HG03196 (cell line): ENCODE data around the gene TSHR.
"Not testable (repeated sequence)": the region's sequence is repeated elsewhere in the genome, so short reads cannot be mapped to it uniquely, and the experiment has no call there.

ENCODE experiments used
- ATAC-seq: cut with Tn5 transposase; IDR thresholded peaks from one replicate; pipeline ENCODE4 v1.9.1; 2021; ENCODE audit not compliant: unreplicated experiment

Gene TSHR

GRCh38 chr14:80948291-80948690 is 7.1 kb upstream of the TSHR start:
- ATAC-seq, result no peak

GRCh38 chr14:80951491-80951890 is 3.9 kb upstream of the TSHR start:
- ATAC-seq, result no peak

GRCh38 chr14:80953211-80953610 is 2.2 kb upstream of the TSHR start:
- ATAC-seq, result not testable (repeated sequence)

GRCh38 chr14:80954687-80955299 is 628 bp upstream of the TSHR start:
- ATAC-seq, result no peak

- no peak for ATAC-seq
Measured at GRCh38 chr14:80956102-80956501, 681 bp downstream of the TSHR start.

GRCh38 chr14:80956922-80957321 is 1.5 kb downstream of the TSHR start:
- no peak for ATAC-seq

- ATAC-seq, result no peak
Measured at GRCh38 chr14:80957613-80958012, 2.2 kb downstream of the TSHR start.

- ATAC-seq, result no peak
Measured at GRCh38 chr14:80958226-80958625, 2.8 kb downstream of the TSHR start.

GRCh38 chr14:80958939-80959338 is 3.5 kb downstream of the TSHR start:
- ATAC-seq, result no peak

GRCh38 chr14:80959496-80959895 is 4.1 kb downstream of the TSHR start:
- peak; percentile 98 for ATAC-seq

GRCh38 chr14:80965037-80965436 is 9.6 kb downstream of the TSHR start:
- no peak for ATAC-seq

- no peak for ATAC-seq
Measured at GRCh38 chr14:80973931-80974641, 18.7 kb downstream of the TSHR start.

- ATAC-seq, result no peak
Measured at GRCh38 chr14:80974679-80975078, 19.3 kb downstream of the TSHR start.

GRCh38 chr14:80977221-80977620 is 21.8 kb downstream of the TSHR start:
- no peak for ATAC-seq

- no peak for ATAC-seq
Measured at GRCh38 chr14:80978403-80978802, 23.0 kb downstream of the TSHR start.

- ATAC-seq, result no peak
Measured at GRCh38 chr14:80979951-80980350, 24.5 kb downstream of the TSHR start.

GRCh38 chr14:80981156-80981555 is 25.7 kb downstream of the TSHR start:
- ATAC-seq, result no peak

GRCh38 chr14:80981673-80982072 is 26.3 kb downstream of the TSHR start:
- ATAC-seq, result no peak

GRCh38 chr14:80982711-80983110 is 27.3 kb downstream of the TSHR start:
- no peak for ATAC-seq

GRCh38 chr14:80987235-80988032 is 32.0 kb downstream of the TSHR start:
- ATAC-seq, result peak; percentile 61

GRCh38 chr14:80988192-80988591 is 32.8 kb downstream of the TSHR start:
- ATAC-seq, result no peak
